Stimulated activated CD4-positive, alpha-beta T cell treated with anti-CD3 and anti-CD28 coated beads, Interleukin-4, amount 100 ng/mL, for 1 hour (primary cell): ENCODE results near the gene C21orf58.

Experiments
- DNase-seq: peaks from one replicate; pipeline ENCODE4 v3.0.0-alpha.2; 2020

C21orf58 gene

DNA sequence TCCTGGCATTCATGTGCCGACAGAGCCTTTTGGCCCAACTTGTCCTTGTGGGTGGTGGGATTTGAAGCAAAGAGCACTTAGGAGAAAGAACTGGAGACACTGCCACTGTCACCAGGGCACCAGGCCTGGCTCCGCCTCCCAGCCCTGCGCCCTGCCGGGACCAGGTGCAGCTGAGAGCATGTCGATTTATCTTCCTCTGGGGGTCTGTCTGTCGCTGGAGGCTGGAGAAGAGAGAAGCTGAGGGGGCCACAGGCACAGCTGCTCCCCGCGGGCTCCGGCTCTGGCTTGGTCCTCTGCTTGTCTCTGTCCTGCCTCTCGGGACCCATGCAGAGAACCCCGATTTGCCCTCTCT lies 28.5 kb upstream of the C21orf58 start:
- no peak for DNase-seq

DNA sequence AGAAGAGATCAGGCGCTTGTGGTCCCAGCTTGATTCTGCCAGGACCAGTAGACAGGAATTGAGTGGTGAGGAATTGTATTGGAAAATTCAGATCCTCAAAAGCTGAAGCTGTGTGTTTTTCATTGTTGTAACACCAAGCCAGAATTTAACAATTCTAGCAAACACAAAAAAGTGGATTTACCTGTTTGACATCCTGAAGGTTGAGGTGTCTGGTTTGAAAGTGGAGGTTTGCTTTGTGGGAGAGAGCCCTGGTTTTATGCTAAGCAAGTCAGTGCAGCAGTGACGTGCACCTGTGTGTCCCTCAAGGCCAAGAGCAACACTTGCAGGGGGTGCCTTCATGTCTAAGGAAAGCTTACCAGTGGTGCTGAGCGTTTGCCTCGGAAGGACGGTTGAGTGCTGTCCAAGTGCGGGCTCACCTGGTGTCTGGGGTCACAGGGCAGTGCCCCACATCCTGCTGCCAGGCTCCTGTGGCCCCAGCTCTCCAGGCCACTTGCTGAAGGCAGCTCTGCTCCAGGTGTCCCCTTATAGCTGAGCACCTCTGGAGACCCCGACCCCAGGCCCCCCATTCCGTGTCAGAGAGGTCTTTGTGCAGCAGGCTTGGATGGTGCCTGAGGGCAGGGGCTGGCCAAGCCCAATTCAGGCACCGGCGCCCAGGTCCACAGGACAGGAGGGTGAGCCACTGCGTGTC lies 27.9 kb upstream of the C21orf58 start:
- no peak for DNase-seq

DNA sequence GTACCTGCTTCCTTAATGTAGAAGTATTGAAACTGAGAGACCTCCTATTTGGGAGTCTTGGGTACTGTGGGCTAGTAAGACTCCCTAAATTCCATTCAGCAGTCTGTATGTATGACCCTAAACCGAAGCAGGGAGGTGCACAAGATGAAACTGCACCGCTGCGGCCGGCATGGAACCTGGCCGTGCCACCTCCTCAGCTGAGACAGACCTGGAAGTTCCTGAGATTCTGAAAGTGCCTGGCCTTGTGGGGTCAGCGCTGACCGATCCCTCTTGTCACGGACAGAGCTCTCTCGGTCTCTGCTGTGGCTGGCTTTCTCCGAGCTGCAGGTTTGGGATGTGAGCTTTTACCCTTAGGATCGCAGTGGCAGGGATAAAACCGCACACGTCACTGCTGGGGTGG lies 27.3 kb upstream of the C21orf58 start:
- DNase-seq = no peak

DNA sequence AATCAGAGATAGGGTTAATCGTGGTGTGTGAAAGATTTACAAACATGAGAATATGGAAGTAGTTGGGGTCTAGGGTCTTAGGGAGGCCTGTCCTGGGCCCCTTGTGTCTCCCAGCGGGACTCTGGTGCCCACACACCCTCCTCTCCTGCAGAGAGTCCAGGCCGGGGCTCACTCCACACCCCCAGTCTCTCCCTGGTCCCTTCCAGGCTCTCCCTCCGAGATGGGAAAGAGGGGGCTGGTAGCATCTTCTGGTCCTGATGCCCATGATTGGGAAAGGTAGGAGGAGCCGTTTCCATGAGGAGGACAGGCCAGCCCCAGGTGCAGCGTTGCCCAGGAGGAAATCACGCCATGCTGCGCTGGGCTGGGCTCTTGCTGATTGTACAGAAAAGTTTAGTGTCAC lies 26.9 kb upstream of the C21orf58 start:
- no peak for DNase-seq

DNA sequence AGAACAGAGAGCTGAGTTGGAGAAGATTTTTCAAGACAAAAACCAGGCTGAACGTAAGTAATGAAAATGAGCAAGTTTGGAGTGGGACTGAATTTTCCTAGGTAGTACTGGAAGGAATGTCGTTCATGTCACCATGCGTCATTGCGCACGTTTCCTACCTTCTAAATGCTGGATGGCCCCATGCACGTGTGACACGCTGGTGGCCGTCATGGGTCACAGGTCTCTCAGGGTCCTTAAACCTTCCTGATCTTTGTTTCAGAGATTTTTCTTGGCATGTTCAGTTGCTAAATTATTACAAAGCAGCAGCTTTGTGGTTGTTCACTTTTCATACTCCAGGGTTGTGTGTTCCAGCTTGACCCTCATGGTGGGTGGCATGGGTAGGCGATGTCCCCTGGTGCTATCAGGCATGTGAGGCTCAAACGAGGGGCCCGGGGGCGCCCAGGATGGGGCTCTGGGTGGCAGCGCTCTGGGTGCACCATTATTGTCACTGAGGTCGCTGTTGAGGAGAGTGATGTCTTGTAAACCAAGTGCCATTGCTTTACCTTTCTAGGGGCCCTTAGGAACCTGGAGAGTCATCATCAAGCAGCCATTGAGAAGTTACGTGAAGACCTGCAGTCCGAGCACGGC lies 25.6 kb upstream of the C21orf58 start:
- DNase-seq = no peak

DNA sequence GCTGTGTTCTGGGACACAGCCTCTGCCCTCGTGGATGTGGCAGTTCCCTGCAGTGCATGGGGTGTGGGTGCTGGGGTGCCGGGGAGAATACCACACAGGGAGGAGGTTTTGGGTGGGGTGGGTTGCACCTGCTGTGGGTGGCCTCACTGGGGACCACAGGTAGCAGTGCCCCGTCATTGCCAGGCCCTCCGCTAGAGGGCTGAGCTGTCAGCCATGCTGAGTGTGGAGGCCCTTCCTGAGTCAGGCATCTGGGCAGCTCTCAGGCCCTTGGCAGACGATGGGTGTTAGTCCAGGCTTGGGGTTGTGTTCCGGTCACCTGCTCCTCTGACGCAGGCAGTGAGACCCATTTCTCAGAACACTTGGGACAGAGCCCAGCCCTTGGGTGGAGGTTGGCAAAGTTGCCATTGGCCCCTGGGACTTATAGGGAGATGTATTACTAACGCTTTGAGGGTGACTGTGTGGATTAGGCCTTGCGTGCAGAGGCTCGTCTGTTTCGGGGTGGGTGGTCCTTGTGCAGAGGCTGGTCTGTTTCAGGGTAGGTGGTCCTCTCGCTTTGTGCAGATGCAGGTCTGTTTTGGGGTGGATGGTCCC lies 24.2 kb upstream of the C21orf58 start:
- DNase-seq = no peak

DNA sequence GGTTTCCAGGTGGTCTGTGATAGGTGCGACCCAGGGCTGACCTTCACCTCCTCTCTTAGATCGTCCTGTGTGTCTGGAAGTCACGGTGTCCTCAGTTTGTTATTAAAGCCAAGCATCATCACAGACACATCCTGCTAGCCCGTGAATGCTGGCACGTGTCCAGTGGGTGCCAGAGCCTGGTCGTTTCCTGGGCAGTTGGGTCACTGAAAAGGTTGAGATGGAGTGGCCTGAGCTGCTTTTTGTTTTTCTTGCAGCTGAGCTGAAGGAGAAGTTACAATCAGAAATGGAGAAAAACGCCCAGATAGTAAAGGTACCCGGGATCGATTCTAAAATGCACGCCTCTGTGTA lies 23.5 kb upstream of the C21orf58 start:
- no peak for DNase-seq

DNA sequence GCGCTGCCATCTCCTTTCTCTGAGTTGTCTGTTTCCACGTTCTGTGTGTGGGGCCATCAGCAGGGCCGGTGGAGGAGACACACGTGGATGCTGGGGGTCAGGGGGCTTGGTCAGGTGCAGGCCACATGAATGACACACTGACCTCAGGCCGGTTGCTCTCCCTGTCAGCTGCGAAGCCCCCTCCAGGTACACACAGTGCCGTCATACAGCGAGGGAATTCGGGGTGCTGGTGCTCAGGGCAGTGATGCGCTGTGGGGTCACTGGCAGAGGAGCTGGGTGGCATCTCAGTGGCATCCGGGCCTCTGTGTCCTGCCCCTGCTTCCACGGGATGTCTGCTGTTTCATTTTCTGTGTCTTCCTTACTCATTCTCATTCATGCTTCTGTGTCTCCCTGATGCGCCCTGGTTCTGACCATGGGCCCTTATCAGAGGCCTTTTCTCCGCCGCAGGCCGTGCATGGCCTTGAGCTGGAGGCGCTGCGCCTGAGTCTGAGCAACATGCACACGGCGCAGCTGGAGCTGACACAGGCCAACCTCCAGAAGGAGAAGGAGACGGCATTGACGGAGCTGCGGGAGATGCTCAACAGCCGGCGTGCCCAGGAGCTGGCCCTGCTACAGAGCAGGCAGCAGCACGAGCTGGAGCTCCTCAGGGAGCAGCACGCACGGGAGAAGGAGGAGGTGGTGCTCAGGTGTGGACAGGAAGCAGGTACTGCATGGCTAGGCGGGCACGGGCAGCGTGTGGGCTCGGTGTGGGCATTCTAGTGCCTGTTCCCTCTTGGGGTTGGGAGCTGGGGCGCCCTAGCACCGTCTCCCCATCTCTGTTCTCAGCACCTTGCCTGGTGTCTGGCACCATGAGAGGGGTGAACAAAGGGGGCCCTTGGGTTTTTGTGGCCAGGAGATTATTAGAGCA lies 22.9 kb upstream of the C21orf58 start:
- DNase-seq = no peak

DNA sequence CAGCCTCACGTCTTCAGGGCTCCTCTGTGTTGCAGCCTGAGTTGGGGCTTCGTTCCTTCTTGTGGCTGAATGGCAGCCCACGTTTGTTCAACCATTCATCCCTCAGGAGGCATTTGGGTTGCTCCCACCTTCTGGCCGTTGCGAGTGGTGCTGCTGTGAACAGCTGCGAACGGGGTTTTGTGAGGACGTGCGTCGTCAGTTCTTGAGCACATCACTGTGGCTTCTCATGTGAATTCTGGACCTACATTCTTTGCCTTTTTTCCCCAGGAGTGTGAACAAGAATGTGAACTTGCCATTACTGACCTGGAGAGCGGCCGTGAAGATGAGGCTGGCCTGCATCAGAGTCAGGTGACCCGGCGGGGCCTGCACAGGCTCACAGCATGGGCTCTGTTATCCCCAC lies 22.2 kb upstream of the C21orf58 start:
- DNase-seq = no peak

DNA sequence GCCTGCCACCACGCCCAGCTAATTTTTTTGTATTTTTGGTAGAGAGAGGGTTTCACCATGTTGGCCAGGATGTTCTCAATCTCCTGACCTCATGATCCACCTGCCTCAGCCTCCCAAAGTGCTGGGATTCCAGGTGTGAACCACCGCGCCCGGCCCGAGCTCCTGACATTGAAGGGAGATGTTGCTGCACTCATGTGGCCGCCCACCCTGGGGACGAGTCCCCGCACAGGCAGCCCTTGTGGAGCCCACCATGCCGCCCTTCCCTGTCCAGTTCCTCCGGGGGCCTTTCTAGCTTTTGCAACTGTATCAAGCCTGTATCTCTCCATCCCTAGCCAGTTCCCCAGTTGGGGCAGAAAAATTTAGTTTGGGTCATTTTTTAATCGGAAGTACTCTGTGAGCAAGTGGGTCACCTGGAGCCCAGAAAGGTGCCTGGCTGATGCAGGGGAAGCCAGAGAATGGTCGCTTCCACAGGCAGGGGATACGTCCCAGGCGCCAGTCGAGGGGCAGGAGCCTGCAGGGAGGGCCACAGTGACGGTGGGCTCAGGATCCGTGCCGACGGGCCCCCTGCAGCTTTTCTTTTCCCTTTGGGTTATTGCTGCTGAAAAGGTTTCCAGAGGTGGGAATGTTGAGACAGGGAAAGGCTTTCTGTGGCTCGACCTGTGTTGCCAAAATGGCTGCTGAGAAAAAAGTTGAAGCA lies 20.7 kb upstream of the C21orf58 start:
- no peak for DNase-seq

DNA sequence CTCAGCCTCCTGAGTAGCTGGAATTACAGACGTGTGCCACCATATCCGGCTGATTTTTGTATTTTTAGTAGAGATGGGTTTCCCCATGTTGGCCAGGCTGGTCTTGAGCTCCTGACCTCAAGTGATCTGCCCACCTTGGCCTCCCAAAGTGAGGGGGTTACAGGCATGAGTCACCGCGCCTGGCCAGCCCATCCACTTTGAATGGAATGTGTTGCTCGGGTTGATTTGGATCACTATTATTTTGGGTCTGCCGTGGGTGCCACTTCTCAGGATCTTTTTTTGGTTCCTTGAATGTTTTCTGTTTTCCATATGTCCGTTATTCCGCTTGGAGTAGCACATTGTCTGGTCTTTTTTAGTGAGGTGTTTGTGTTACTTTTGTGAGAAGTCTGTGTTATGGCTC lies 17.3 kb upstream of the C21orf58 start:
- DNase-seq = no peak

DNA sequence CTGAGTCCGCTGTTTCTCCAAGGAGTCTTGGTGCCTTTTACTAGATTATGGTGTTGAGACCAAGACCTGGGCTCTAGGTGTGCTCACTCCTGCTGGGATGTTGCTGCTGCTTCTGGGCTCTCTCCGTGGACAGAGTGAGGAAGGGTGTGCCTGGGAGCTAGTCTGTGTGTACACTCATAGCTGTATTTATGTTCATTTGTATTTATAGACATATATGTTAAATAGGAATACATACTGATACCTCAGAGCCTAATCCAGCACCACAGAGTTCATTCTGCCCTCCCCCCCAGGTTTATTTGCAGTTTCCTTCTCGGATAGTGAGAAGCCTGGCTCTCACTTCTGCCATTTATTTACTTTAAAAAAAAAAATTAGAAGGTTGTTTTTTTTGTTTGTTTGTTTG lies 12.9 kb upstream of the C21orf58 start:
- DNase-seq = no peak

DNA sequence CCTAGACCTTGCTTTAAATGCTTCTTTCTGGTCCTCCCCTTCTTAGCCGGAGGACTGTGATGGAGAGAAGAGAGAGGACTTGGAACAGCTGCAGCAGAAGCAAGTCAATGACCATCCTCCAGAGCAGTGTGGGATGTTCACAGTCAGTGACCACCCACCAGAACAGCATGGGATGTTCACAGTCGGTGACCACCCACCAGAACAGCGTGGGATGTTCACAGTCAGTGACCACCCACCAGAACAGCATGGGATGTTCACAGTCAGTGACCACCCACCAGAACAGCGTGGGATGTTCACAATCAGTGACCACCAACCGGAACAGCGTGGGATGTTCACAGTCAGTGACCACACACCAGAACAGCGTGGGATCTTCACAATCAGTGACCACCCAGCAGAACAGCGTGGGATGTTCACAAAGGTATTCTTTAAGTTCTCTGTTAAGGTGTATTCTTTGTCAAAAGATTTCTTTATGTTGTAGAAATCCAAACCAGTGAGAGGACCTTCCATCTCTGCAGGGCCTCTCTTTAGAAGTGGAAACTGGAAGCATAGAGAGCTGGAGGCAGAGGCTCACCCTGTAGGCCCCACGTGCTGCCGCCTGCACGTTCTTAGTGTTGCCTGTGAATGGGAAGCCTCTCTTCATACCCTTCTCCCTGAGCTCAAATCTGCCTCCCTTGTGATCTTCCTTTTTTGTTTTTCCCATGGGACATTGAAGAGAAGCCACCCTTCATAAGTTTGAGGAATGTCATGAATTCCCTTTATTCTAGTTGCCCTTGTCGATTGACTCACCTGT lies 10.9 kb upstream of the C21orf58 start:
- DNase-seq = no peak

DNA sequence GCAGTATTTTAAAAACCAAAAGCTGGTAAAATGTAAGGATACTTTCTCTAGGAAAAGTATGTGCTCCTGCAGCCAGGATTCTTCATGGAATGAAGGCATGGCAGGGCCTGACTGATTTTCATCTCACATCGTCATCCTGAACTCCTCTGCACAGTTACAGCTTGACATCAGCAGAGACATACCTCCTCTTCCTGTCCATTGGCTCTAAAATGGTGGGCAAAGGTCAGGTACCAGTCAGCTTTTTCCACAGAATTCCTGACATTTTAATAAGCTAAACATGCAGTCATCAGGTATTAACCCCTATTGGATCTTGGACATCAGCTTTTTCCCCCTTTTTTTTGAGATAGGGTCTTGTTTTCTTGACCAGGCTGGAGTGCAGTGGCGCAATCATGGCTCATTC lies 6.1 kb upstream of the C21orf58 start:
- no peak for DNase-seq

DNA sequence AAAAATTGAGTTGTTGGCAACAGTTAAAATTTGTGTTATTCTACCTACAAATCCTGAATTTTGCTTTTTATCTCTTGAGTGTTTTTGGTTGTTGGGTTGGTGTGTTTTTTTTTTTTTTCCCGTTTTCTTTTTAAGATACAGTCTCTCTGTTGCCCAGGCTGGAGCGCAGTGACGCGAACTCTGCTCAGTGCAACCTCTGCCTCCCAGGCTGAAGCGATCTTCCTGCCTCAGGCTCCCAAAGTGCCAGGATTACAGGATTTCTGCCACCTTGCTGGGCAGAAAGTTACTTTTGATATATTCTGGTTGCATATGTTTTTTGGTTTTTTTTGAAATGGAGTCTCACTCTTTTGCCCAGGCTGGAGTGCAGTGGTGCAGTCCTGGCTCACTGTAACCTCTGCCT lies 4.5 kb upstream of the C21orf58 start:
- no peak for DNase-seq

DNA sequence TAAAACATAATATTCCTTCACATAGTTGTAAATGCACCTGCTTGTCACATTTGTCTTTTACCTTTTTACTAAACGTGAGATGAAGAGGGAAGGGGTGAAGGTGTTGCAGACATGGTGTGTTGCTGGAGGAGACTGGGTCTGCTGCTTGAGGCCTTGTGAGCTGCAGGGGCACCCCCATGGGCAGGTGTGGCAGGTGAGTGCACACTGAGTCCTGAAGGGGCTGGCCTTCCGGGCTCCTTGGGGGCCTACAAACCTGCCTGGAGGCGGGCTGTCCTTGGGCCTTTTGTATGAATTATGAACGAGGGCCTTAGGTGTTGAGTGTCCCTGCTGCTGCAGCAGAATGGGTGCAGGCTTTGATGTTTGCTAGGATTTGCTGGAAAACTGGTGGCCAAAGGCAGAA lies 4.0 kb upstream of the C21orf58 start:
- DNase-seq = no peak

DNA sequence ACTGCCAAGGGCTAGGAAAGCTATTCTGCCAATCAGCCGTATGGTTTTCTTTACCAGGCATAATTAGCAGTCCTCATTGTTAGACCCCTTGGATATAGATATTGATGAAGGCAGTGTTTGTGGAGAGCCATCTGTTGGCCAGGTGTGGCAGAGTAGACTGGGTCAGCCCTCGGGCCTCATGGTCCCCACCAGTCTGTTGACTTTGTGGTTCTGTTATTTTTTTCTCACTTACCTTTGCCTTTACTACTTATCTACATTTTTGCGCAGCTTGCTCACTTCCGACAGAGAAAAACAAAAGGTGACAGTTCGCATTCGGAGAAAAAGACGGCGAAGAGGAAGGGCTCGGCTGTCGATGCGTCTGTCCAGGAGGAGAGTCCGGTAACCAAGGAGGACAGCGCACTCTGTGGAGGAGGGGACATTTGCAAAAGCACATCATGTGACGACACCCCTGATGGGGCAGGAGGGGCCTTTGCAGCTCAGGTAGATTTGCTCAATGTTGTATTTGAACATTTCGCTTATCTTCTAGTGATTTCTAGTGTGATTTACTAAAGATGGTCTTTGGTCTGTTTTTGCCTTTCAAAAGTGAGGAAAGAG lies 2.5 kb upstream of the C21orf58 start:
- DNase-seq = no peak

DNA sequence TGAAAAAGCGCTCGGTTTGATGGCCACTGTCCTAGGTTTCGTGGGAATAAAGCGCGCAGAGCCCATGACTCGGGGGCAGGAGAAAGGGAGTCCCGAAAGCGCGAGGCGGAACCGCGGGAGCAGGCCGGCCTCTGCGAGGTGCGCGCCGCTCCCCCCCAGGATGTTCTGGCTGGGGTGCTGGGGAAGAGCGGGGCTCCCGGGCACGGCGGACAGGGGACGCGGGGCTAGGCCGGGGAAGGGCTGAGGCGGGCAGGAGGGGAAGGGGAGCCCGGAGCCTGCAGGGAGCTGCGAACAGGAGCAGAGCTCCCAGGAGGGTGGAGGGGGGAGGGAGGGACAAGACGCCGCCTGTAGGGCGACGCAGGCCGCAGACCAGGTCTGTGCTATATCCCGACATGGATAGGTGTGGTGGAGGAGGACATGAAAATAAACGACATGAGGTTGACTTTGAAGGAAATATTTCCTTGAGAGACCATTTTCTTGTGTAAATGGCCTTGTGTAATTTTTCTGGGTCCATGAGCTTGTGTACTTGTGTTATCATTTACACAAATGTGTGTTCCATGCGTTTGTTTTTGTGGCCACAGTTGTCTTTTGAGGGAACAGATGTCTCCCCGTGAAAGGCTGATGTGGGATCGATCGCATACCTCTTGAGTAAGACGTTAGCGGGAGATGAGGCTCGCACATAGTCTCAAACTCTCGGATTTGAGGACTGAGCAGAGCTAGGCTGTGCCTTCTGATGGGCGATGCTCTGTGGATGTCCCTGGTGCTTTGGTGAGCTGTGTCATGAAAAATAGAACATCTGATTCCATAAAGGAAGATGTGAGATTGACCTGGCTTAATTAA lies 1.6 kb upstream of the C21orf58 start:
- peak; percentile 44 for DNase-seq

DNA sequence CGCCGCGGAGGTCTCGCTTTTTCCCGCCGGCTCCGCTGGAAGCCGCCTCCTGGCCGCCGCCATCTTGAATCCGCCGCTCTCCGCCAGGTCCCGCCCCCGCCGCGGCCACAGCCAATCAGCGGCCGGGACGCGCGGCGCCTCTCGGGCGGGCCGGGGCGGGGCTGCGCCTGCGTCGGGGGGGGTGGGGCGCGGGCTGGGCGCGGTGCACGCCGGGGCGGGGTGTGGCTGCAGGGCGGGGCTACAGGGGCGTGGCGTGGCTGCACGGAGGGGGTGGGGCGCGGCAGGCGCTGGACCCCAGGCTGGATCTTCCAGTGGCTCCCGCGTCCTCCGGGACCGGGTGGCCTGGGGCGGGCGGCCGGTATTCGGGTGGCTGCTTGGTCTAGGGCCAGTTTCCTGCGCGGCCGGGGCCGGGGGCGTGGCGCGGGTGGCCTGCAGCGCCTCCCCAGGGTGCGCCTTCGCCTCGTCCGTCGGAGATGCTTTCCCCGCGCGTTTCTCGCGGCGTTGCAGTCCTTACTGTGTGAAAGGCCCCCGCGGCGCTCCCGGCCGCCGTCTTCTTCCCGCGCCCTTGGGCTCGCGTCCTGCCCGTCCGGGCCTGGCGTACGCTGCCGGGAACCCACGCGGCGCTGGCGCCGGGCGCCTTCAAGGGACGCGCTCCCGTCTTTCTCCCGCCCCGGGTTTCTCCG lies 861 bp upstream of the C21orf58 start:
- peak; percentile 89 for DNase-seq

DNA sequence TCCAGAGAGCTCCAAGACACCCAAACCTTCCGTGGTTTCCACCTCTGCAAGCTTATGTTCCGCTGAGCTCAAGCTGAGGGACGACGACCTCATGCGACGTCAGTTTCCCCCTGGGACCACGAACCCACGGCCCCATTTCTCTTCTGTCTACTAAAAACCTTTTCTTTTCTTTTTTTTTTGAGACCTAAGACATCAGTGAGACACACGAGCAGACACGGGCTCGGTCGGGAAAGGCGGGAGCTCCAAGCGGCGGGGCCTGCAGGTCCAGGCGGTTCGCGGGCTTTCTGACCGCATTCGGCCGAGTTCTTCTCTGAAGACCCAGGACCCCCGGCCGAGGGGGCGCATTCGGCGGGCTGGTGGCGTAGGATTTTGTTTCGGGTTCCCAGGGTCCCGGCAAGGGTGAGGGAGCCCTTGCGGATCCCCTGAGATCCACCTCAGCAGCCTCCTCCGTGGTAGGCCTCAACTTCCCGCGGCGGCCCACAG lies 402 bp downstream of the C21orf58 start:
- peak; percentile 6 for DNase-seq
